Endothelial cell of umbilical vein (primary cell): ENCODE results near the gene SMOC1. TPM values are rescaled to one million over a fixed set of nuclear protein-coding genes. Genes with fewer than 3 reads are reported as not detected.

Experiments used
- BruUV-seq: library from RNA; stranded (reverse); fragments of 400-500 nt; replicated peaks from 2 replicates; lab custom pipeline; 2021; lab: Mats Ljungman, UMichigan
- CTCF ChIA-PET: fragments of 300-600, 350-600 bp; sonication (Branson Sonifier 250); formaldehyde crosslinking; loops from one replicate; lab custom pipeline; 2021; ENCODE audit warnings: antibody characterized with exemption, inconsistent platforms; lab: Charles Lee
- POLR2A ChIA-PET: fragments of 300-600, 350-600 bp; sonication (Branson Sonifier 250); formaldehyde crosslinking; loops from one replicate; lab custom pipeline; 2021; ENCODE audit warnings: antibody characterized with exemption, inconsistent platforms; lab: Charles Lee
- DNase-seq: peaks from one replicate; pipeline ENCODE4 v3.0.0-alpha.2; 2011; ENCODE audit warnings: low read depth, low spot score
- FAIRE-seq: peaks from 2 replicates; lab custom pipeline; 2011; peaks lifted over from hg19 to GRCh38; lab: Jason Lieb, UNC
- H2AFZ ChIP-seq: 2 replicates; pipeline ENCODE4 v1.6.0; 2012; ENCODE audit warnings: low read depth, low read length, control low read depth, inconsistent platforms
- H3K27ac ChIP-seq: 2 replicates; pipeline ENCODE4 v1.5.1; 2011; ENCODE audit warnings: low read depth, mild to moderate bottlenecking, control low read depth, low read length, moderate library complexity; ENCODE audit not compliant: insufficient read depth
- H3K27me3 ChIP-seq, 2 experiments: 2 replicates each; pipeline versions ENCODE4 v1.6.0 to v1.6.1; 2011; ENCODE audit warnings: low read length in 2 of 2, mixed read lengths in 1 of 2; ENCODE audit not compliant: control insufficient read depth in 2 of 2, insufficient read depth in 2 of 2
- H3K36me3 ChIP-seq, 2 experiments: 2 replicates in 1 of 2; 3 replicates in 1 of 2; pipeline ENCODE4 v1.5.1; 2011; ENCODE audit warnings: low read length in 2 of 2, mild to moderate bottlenecking in 1 of 2, moderate library complexity in 1 of 2; ENCODE audit not compliant: control insufficient read depth in 2 of 2, insufficient read depth in 2 of 2; ENCODE audit errors: extremely low read depth in 1 of 2
- H3K4me1 ChIP-seq: 3 replicates; pipeline ENCODE4 v1.5.1; 2011; ENCODE audit warnings: mild to moderate bottlenecking, low read length; ENCODE audit not compliant: control insufficient read depth, insufficient read depth; ENCODE audit errors: extremely low read depth
- H3K4me2 ChIP-seq: 2 replicates; pipeline ENCODE4 v1.6.1; 2011; ENCODE audit warnings: low read length, control low read depth, mixed read lengths; ENCODE audit not compliant: insufficient read depth
- H3K4me3 ChIP-seq, 3 experiments: fragments of 200-600 bp in 1 of 3; sonication (generic), shearing (Covaris generic) in 1 of 3; replicated peaks in 1 of 3; 2 replicates each; pipeline ENCODE4 v1.5.1; 2011 to 2016; ENCODE audit warnings: control low read depth in 3 of 3, low read length in 3 of 3, mild to moderate bottlenecking in 2 of 3, inconsistent platforms in 1 of 3, low read depth in 1 of 3, moderate library complexity in 1 of 3; ENCODE audit not compliant: insufficient read depth in 1 of 3
- H3K79me2 ChIP-seq: 2 replicates; pipeline ENCODE4 v1.6.0; 2012; ENCODE audit warnings: low read length, inconsistent platforms; ENCODE audit not compliant: control insufficient read depth, insufficient read depth
- H3K9ac ChIP-seq: replicated peaks from 2 replicates; pipeline ENCODE3; 2011; ENCODE audit warnings: low read length, control low read depth; ENCODE audit not compliant: insufficient read depth; ENCODE audit errors: extremely low read depth
- H3K9me1 ChIP-seq: replicated peaks from 3 replicates; pipeline ENCODE4 v1.6.0; 2011; ENCODE audit warnings: mild to moderate bottlenecking, low read length; ENCODE audit not compliant: control insufficient read depth, insufficient read depth; ENCODE audit errors: extremely low read depth
- H3K9me3 ChIP-seq: replicated peaks from 2 replicates; pipeline ENCODE4 v1.5.1; 2012; ENCODE audit warnings: low read length, inconsistent platforms; ENCODE audit not compliant: control insufficient read depth, insufficient read depth
- H4K20me1 ChIP-seq: replicated peaks from 2 replicates; pipeline ENCODE3; 2011; ENCODE audit warnings: mild to moderate bottlenecking, low read length; ENCODE audit not compliant: control insufficient read depth, insufficient read depth; ENCODE audit errors: extremely low read depth
- EZH2 ChIP-seq: IDR thresholded peaks from 2 replicates; pipeline ENCODE4 v1.6.1; 2012; ENCODE audit warnings: borderline replicate concordance, low read depth, mild to moderate bottlenecking, moderate library complexity, low read length, inconsistent platforms; ENCODE audit not compliant: severe bottlenecking
- FOS ChIP-seq: IDR thresholded peaks from 2 replicates; pipeline ENCODE4 v1.6.1; 2011; ENCODE audit warnings: mild to moderate bottlenecking, low read length, moderate library complexity, borderline replicate concordance; ENCODE audit not compliant: insufficient read depth
- GATA2 ChIP-seq: IDR thresholded peaks from 2 replicates; pipeline ENCODE4 v1.7.0; 2011; ENCODE audit warnings: low read depth, mild to moderate bottlenecking, moderate library complexity, mixed read lengths, low read length; ENCODE audit not compliant: insufficient read length, insufficient read depth
- JUN ChIP-seq: IDR thresholded peaks from 2 replicates; pipeline ENCODE4 v1.6.1; 2011; ENCODE audit warnings: borderline replicate concordance, low read depth; ENCODE audit not compliant: insufficient read length, insufficient read depth
- MYC ChIP-seq: IDR thresholded peaks from one replicate; pipeline ENCODE4 v1.6.1; 2011; ENCODE audit warnings: mild to moderate bottlenecking, low read depth, low read length
- POLR2A ChIP-seq: IDR thresholded peaks from 2 replicates; pipeline ENCODE4 v1.6.1; 2012; ENCODE audit warnings: low read depth, mild to moderate bottlenecking, control low read depth, low read length
- POLR2AphosphoS5 ChIP-seq: IDR thresholded peaks from 2 replicates; pipeline ENCODE4 v1.6.1; 2012; ENCODE audit warnings: low read depth, mild to moderate bottlenecking, control low read depth, low read length, moderate library complexity; ENCODE audit not compliant: insufficient read depth
- dilution Hi-C: fragments of 300-500 bp; cut with MboI; formaldehyde crosslinking; loops from one replicate; pipeline ENCODE4 v1.15.0; 2019; ENCODE audit warnings: low sequenced_read_pairs; ENCODE audit not compliant: extremely low pct_ligation_motif_present
- intact Hi-C: fragments of 100-400 bp; cut with micrococcal nuclease; formaldehyde crosslinking; loops from one replicate; pipeline ENCODE4 v1.10.0; 2022
- polyA plus RNA-seq, 4 experiments: library from polyadenylated mRNA; depleted of rRNA in 3 of 4; stranded (reverse) in 3 of 4; unstranded in 1 of 4; fragments of >200 nt; gene quantifications; 2 replicates each; pipeline versions ENCODE4 v1.2.1 to v1.2.3, GENCODE V29; 2011 to 2012; ENCODE audit warnings: missing spikeins in 1 of 4
- total RNA-seq: library from RNA; stranded (reverse); gene quantifications from 2 replicates; pipeline ENCODE4 v1.2.3, GENCODE V29; 2021
- TF ChIP-seq, protein P1 (sequence below), 2 donors: IDR thresholded peaks; 1 replicate in 1 of 2; 2 replicates in 1 of 2; pipeline ENCODE4 v1.5.1; 2011; ENCODE audit warnings: low read length in 2 of 2, mild to moderate bottlenecking in 2 of 2, moderate library complexity in 2 of 2, control low read depth in 1 of 2, inconsistent platforms in 1 of 2, low read depth in 1 of 2; ENCODE audit not compliant: insufficient read depth in 1 of 2; ENCODE audit errors: extremely low read depth in 1 of 2
- TF ChIP-seq, protein P2 (sequence below): IDR thresholded peaks from 2 replicates; pipeline ENCODE4 v1.6.1; 2011; ENCODE audit not compliant: insufficient read depth, insufficient read length

The SMOC1 gene
- total and polyA plus RNA-seq, 2 donors (not counting 3 experiments of a cell fraction or from before 2014, with no cell fraction given), result 0.97 to 1.1 TPM

DNA sequence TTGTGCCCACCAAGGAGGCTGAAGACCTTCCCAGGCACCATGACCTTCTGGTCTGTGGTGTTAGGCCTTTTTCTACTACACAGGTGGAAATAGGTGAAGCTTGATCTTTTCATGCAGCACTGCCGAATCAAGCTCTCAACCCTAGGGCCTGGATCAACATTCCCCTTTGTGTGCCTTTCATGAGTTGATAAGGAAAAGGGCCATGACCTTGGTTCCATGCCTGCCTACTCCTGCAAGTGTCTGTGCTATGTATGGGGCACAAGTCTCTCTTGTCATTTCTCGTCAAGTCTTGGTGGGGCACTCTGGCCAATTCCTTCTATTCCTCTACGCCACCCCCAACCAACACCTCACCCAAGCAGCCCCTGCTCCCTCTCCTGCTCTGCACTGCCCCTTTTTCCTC is 155.0 kb downstream of the SMOC1 start:
- H4K20me1 ChIP-seq, result no peaks in the 10 kb centered on the region
- no peak overlapping the region for H3K4me3 ChIP-seq
- no peaks in the 10 kb centered on the region for H3K36me3 ChIP-seq
- intact Hi-C loops (no loop called here), dilution Hi-C loops (no loop called here)
- H3K9me3 ChIP-seq, result no peaks in the 10 kb centered on the region
- H3K4me2 ChIP-seq, result no peak overlapping the region
- no peaks in the 10 kb centered on the region for H3K79me2 ChIP-seq
- H3K27ac ChIP-seq, result no peak overlapping the region
- no peaks in the 10 kb centered on the region for H3K27me3 ChIP-seq
- no peak overlapping the region for H2AFZ ChIP-seq
- POLR2A ChIA-PET, result no interaction called here
- H3K4me1 ChIP-seq, result no peaks in the 10 kb centered on the region
- no peaks in the 10 kb centered on the region for H3K9me1 ChIP-seq
- DNase-seq (no peak), FAIRE-seq (no peak)
- CTCF ChIA-PET, result interaction anchor here (1.6 kb wide), 1 partner anchor 14 kb away, joined by 3 read pairs; no protein-coding TSS in a partner anchor
- no TSS peak for BruUV-seq
- no peak for TF ChIP-seq POLR2A
- TF ChIP-seq JUN, result no peak
- TF ChIP-seq, protein P1, sequence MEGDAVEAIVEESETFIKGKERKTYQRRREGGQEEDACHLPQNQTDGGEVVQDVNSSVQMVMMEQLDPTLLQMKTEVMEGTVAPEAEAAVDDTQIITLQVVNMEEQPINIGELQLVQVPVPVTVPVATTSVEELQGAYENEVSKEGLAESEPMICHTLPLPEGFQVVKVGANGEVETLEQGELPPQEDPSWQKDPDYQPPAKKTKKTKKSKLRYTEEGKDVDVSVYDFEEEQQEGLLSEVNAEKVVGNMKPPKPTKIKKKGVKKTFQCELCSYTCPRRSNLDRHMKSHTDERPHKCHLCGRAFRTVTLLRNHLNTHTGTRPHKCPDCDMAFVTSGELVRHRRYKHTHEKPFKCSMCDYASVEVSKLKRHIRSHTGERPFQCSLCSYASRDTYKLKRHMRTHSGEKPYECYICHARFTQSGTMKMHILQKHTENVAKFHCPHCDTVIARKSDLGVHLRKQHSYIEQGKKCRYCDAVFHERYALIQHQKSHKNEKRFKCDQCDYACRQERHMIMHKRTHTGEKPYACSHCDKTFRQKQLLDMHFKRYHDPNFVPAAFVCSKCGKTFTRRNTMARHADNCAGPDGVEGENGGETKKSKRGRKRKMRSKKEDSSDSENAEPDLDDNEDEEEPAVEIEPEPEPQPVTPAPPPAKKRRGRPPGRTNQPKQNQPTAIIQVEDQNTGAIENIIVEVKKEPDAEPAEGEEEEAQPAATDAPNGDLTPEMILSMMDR (IDR thresholded peaks at IDR 0.05; ENCODE audit: extremely low read depth in 1 of 2, insufficient read depth in 1 of 2, low read depth in 1 of 2, low read length in 2 of 2), result no peak
- no peak overlapping the region for H3K9ac ChIP-seq

DNA sequence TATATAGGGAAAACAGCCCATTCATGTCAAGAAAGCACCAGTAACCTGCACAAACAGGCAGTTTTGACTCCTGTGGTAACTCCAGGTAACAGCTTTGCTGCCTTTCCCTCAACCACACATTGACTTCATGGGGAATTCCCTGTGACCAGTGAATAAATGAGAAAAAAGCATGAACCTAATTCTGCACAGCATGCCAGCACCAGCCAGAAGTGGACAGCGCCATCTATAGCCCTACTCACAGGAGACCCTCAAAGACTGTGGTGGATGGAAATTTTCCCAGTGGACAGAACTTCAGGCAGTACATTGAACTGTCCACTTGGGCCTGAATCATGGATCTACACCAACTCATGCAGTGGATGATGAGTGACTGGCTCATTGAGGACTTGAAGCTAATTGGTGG is 157.4 kb downstream of the SMOC1 start:
- H3K9me3 ChIP-seq, result no peaks in the 10 kb centered on the region
- H3K79me2 ChIP-seq, result no peaks in the 10 kb centered on the region
- TF ChIP-seq, protein P1 (IDR thresholded peaks at IDR 0.05; ENCODE audit: extremely low read depth in 1 of 2, insufficient read depth in 1 of 2, low read depth in 1 of 2, low read length in 2 of 2), result no peak
- no peak for TF ChIP-seq GATA2
- no peak for TF ChIP-seq POLR2A
- no peak for TF ChIP-seq JUN
- no peak for TF ChIP-seq POLR2AphosphoS5
- TF ChIP-seq EZH2, result no peak
- no peak for TF ChIP-seq FOS
- TF ChIP-seq, protein P2, sequence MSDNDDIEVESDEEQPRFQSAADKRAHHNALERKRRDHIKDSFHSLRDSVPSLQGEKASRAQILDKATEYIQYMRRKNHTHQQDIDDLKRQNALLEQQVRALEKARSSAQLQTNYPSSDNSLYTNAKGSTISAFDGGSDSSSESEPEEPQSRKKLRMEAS, result no peak
- no peak for TF ChIP-seq MYC
- H3K4me1 ChIP-seq, result no peaks in the 10 kb centered on the region
- H3K4me2 ChIP-seq, result no peak overlapping the region
- FAIRE-seq (no peak), DNase-seq (no peak)
- no peak overlapping the region for H3K4me3 ChIP-seq
- peaks cover 0 to 2% of the 10 kb centered on the region in 2 experiments for H3K27me3 ChIP-seq
- intact Hi-C loops (no loop called here), dilution Hi-C loops (no loop called here)
- no TSS peak for BruUV-seq
- no peaks in the 10 kb centered on the region for H4K20me1 ChIP-seq
- H2AFZ ChIP-seq, result no peak overlapping the region
- POLR2A ChIA-PET, result no interaction called here
- CTCF ChIA-PET, result no interaction called here
- H3K27ac ChIP-seq, result no peak overlapping the region
- H3K36me3 ChIP-seq, result no peaks in the 10 kb centered on the region
- H3K9ac ChIP-seq, result no peak overlapping the region
- H3K9me1 ChIP-seq, result no peaks in the 10 kb centered on the region
